GM23248 (cell line): ENCODE data around the gene TSPEAR.

Experiments used
- EZH2 ChIP-seq: fragments of 200-600 bp; sonication (generic); IDR thresholded peaks from 2 replicates; pipeline ENCODE4 v1.6.1; 2018; ENCODE audit warnings: antibody characterized with exemption, mild to moderate bottlenecking; ENCODE audit not compliant: insufficient read depth, poor library complexity, severe bottlenecking
- EZH2phosphoT487 ChIP-seq: fragments of 200-600 bp; sonication (generic); IDR thresholded peaks from 2 replicates; pipeline ENCODE4 v1.6.1; 2018; ENCODE audit warnings: antibody characterized with exemption, moderate library complexity, mild to moderate bottlenecking, low read depth; ENCODE audit not compliant: insufficient read depth

GRCh38 chr21:44589586-44590305, 121.6 kb downstream of the TSPEAR start:
- TF ChIP-seq EZH2phosphoT487 (no peak), EZH2 (no peak)
